Measurements from ENCODE around the gene STX18.

- TF ChIP-seq, protein P1, sequence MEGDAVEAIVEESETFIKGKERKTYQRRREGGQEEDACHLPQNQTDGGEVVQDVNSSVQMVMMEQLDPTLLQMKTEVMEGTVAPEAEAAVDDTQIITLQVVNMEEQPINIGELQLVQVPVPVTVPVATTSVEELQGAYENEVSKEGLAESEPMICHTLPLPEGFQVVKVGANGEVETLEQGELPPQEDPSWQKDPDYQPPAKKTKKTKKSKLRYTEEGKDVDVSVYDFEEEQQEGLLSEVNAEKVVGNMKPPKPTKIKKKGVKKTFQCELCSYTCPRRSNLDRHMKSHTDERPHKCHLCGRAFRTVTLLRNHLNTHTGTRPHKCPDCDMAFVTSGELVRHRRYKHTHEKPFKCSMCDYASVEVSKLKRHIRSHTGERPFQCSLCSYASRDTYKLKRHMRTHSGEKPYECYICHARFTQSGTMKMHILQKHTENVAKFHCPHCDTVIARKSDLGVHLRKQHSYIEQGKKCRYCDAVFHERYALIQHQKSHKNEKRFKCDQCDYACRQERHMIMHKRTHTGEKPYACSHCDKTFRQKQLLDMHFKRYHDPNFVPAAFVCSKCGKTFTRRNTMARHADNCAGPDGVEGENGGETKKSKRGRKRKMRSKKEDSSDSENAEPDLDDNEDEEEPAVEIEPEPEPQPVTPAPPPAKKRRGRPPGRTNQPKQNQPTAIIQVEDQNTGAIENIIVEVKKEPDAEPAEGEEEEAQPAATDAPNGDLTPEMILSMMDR (IDR thresholded peaks at IDR 0.05) = no peak
- TF ChIP-seq POLR2AphosphoS5 (IDR thresholded peaks at IDR 0.05) = no peak
- TF ChIP-seq POLR2A (IDR thresholded peaks at IDR 0.05) = no peak
- no peak for TF ChIP-seq EP300 (IDR thresholded peaks at IDR 0.05)
Observed at GRCh38 chr4:4391866-4392265, 150.0 kb downstream of the STX18 start.
